ENCODE results near the gene ATRNL1. TPM values are rescaled to one million over a fixed set of nuclear protein-coding genes. Genes with fewer than 3 reads are reported as not detected.
"Not testable (repeated sequence)": the region's sequence is repeated elsewhere in the genome, so short reads cannot be mapped to it uniquely, and the experiment has no call there.

Gene ATRNL1
- total RNA-seq, 1 donor from 2014 or later = 24.2 TPM

DNA sequence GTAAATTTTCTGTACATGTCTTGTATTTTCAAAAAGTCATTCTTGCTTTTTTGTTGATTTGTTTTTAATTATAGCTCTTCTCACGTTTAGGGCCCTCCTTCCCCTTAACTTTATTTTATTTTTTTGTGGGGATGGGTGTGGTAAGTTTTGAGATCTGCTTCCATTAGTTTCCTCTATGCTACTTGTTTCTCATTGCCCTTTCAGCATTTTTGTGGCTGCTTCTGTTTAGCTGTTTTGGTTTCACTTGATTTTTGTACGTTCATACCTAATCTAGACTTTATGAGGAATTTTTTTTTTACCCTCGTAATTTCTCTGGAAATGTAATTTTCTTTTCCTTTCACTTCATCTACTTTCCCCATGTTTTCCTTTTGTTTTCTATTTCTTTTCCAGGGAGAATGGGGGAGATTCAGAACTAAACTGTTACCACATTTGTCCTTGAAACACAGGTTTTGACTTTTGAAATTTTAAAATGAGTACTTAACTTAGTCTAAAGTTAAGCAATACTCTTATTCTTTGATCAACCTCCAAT, 80.8 kb downstream of the ATRNL1 start:
- no peaks in the 10 kb centered on the region for H3K9me3 Mint-ChIP-seq (ENCODE audit: low read depth)
- H3K27ac Mint-ChIP-seq = no peak overlapping the region
- DNase-seq (ENCODE audit: low spot score, unreplicated experiment) = no peak
- H3K4me1 Mint-ChIP-seq (ENCODE audit: low read depth) = no peaks in the 10 kb centered on the region
- H3K36me3 Mint-ChIP-seq (ENCODE audit: insufficient read depth) = no peaks in the 10 kb centered on the region
- TF ChIP-seq, protein P1, sequence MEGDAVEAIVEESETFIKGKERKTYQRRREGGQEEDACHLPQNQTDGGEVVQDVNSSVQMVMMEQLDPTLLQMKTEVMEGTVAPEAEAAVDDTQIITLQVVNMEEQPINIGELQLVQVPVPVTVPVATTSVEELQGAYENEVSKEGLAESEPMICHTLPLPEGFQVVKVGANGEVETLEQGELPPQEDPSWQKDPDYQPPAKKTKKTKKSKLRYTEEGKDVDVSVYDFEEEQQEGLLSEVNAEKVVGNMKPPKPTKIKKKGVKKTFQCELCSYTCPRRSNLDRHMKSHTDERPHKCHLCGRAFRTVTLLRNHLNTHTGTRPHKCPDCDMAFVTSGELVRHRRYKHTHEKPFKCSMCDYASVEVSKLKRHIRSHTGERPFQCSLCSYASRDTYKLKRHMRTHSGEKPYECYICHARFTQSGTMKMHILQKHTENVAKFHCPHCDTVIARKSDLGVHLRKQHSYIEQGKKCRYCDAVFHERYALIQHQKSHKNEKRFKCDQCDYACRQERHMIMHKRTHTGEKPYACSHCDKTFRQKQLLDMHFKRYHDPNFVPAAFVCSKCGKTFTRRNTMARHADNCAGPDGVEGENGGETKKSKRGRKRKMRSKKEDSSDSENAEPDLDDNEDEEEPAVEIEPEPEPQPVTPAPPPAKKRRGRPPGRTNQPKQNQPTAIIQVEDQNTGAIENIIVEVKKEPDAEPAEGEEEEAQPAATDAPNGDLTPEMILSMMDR (IDR thresholded peaks at IDR 0.05; ENCODE audit: unreplicated experiment) = no peak
- no peaks in the 10 kb centered on the region for H3K27me3 Mint-ChIP-seq
- H3K4me3 Mint-ChIP-seq (ENCODE audit: low read depth) = no peak overlapping the region

DNA sequence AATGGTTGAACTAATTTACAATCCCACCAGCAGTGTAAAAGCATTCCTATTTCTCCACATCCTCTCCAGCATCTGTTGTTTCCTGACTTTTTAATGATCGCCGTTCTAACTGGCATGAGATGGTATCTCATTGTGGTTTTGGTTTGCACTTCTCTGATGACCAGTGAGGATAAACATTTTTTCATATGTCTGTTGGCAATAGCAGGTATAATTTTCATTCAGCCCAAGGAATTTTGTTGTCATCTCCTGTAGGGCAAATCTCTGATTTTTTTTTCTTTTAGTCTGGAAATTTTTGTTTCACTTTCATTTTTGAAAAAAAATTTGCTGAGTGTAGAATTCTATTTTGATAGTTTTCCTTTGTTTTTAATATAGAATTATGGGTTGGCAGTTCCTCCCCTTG, 114.1 kb downstream of the ATRNL1 start:
- H3K36me3 Mint-ChIP-seq (ENCODE audit: insufficient read depth); DNase-seq (ENCODE audit: low spot score, unreplicated experiment); H3K4me3 Mint-ChIP-seq (ENCODE audit: low read depth); H3K9me3 Mint-ChIP-seq (ENCODE audit: low read depth); H3K27ac Mint-ChIP-seq; H3K4me1 Mint-ChIP-seq (ENCODE audit: low read depth); H3K27me3 Mint-ChIP-seq: not testable (repeated sequence)

DNA sequence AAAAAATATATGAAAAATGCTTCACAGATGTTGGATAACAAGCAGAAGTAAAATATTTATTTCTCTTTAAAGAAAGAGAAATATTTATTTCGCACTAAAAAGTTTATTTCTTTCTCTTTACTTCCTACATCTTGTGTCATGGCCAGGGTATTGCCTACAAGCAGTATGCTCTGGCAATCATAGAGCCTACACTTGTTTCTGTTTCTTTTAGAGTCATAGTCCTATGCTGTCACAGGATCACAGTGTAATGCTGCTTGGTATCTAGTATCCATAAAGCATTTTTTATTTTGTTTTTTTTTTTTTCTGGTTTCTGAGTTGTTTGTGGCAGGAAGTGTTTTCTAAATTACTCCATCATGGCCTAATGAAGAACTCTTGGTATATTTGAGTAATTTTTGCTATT, 116.0 kb downstream of the ATRNL1 start:
- H3K27ac Mint-ChIP-seq = no peak overlapping the region
- H3K9me3 Mint-ChIP-seq (ENCODE audit: low read depth) = peaks cover 4% of the 10 kb centered on the region
- no peak overlapping the region for H3K4me3 Mint-ChIP-seq (ENCODE audit: low read depth)
- H3K4me1 Mint-ChIP-seq (ENCODE audit: low read depth) = no peaks in the 10 kb centered on the region
- no peaks in the 10 kb centered on the region for H3K36me3 Mint-ChIP-seq (ENCODE audit: insufficient read depth)
- TF ChIP-seq, protein P1 (IDR thresholded peaks at IDR 0.05; ENCODE audit: unreplicated experiment) = no peak
- H3K27me3 Mint-ChIP-seq = no peaks in the 10 kb centered on the region
- DNase-seq (ENCODE audit: low spot score, unreplicated experiment) = no peak

DNA sequence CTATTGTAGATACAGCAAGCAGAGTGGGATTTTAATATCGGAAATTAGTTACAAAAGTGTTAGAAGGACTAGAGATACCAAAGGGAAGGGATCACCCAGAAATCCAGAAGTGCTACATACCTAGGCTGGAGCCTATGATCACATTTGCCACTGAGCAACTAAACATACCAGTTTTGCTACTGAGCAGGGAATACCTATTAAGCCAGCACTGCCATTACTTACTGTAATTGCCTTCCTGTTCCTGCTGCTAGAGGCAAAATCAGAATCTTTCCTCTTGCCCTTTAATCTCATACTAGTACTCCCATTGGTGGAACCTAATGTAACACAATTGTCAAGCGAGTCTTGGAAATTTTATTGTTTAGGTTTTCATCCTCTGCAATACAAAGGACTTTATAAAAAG, 121.7 kb downstream of the ATRNL1 start:
- H3K4me3 Mint-ChIP-seq (ENCODE audit: low read depth) = no peak overlapping the region
- H3K27me3 Mint-ChIP-seq = no peaks in the 10 kb centered on the region
- peaks cover 3% of the 10 kb centered on the region for H3K9me3 Mint-ChIP-seq (ENCODE audit: low read depth)
- H3K27ac Mint-ChIP-seq = no peak overlapping the region
- DNase-seq (ENCODE audit: low spot score, unreplicated experiment) = no peak
- no peaks in the 10 kb centered on the region for H3K36me3 Mint-ChIP-seq (ENCODE audit: insufficient read depth)
- TF ChIP-seq, protein P1 (IDR thresholded peaks at IDR 0.05; ENCODE audit: unreplicated experiment) = no peak
- no peaks in the 10 kb centered on the region for H3K4me1 Mint-ChIP-seq (ENCODE audit: low read depth)

DNA sequence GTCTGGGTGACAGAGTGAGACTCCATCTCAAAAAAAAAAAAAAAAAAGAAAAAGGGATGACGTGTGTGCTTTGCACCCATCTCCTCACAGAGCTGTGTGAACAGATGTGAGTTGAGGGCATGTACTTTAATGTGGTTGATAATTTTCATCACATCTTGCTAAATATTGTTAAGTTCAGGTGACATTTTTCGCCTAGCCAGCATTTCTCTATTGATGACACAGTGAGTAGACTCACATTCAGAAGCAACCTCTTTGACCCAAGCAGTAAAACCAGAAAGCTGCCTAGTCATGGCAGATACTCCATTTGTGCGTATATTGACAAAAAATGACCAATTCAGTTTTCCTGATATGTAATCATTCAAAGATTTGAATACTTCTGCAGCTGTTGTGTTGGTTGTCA, 126.0 kb downstream of the ATRNL1 start:
- peaks cover 5% of the 10 kb centered on the region for H3K9me3 Mint-ChIP-seq (ENCODE audit: low read depth)
- TF ChIP-seq, protein P1 (IDR thresholded peaks at IDR 0.05; ENCODE audit: unreplicated experiment) = no peak

DNA sequence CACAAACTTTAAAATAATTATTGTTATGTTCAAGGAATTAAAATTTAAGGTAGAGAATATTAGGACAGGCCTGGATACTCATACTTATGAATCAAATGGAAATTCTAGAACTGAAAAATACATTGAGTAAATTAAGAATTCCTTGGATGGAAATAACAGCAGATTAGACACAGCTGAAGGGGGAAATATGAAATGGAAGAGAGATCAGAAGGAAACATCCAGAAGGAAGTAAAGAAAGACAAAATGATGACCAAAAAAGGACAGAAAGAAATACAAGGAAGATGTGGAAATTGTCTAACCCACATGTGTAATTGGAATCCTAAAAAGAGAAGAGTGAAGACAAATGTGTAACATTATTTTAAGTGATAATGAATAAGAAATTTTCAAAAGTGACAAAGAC, 128.9 kb downstream of the ATRNL1 start:
- H3K27me3 Mint-ChIP-seq = no peaks in the 10 kb centered on the region
- no peak overlapping the region for H3K27ac Mint-ChIP-seq
- DNase-seq (ENCODE audit: low spot score, unreplicated experiment) = no peak
- TF ChIP-seq, protein P1 (IDR thresholded peaks at IDR 0.05; ENCODE audit: unreplicated experiment) = no peak
- H3K36me3 Mint-ChIP-seq (ENCODE audit: insufficient read depth) = no peaks in the 10 kb centered on the region
- H3K9me3 Mint-ChIP-seq (ENCODE audit: low read depth) = peaks cover 8% of the 10 kb centered on the region
- no peak overlapping the region for H3K4me3 Mint-ChIP-seq (ENCODE audit: low read depth)
- H3K4me1 Mint-ChIP-seq (ENCODE audit: low read depth) = no peaks in the 10 kb centered on the region

More for the DNA sequence above, 126.0 kb downstream of the ATRNL1 start:
- no peak overlapping the region for H3K4me3 Mint-ChIP-seq (ENCODE audit: low read depth)
- no peaks in the 10 kb centered on the region for H3K27me3 Mint-ChIP-seq
- H3K4me1 Mint-ChIP-seq (ENCODE audit: low read depth) = no peaks in the 10 kb centered on the region
- DNase-seq (ENCODE audit: low spot score, unreplicated experiment) = no peak
- no peaks in the 10 kb centered on the region for H3K36me3 Mint-ChIP-seq (ENCODE audit: insufficient read depth)
- H3K27ac Mint-ChIP-seq = no peak overlapping the region
